ENCODE measurements around the gene HES1. TPM values are rescaled to one million over a fixed set of nuclear protein-coding genes. Genes with fewer than 3 reads are reported as not detected.

The HES1 gene
- total and polyA plus RNA-seq, 9 of the 15 experiments (the other 6 are each of a cell fraction or from before 2014, with no cell fraction given): 3.4 to 37.0 (median 19.3) TPM

GRCh38 chr3:194134757-194135515 lies 1.0 kb upstream of the HES1 start (continued):
- TF ChIP-seq, protein P1, sequence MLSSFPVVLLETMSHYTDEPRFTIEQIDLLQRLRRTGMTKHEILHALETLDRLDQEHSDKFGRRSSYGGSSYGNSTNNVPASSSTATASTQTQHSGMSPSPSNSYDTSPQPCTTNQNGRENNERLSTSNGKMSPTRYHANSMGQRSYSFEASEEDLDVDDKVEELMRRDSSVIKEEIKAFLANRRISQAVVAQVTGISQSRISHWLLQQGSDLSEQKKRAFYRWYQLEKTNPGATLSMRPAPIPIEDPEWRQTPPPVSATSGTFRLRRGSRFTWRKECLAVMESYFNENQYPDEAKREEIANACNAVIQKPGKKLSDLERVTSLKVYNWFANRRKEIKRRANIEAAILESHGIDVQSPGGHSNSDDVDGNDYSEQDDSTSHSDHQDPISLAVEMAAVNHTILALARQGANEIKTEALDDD (IDR thresholded peaks at IDR 0.05): no peak
- TF ChIP-seq, protein P2, sequence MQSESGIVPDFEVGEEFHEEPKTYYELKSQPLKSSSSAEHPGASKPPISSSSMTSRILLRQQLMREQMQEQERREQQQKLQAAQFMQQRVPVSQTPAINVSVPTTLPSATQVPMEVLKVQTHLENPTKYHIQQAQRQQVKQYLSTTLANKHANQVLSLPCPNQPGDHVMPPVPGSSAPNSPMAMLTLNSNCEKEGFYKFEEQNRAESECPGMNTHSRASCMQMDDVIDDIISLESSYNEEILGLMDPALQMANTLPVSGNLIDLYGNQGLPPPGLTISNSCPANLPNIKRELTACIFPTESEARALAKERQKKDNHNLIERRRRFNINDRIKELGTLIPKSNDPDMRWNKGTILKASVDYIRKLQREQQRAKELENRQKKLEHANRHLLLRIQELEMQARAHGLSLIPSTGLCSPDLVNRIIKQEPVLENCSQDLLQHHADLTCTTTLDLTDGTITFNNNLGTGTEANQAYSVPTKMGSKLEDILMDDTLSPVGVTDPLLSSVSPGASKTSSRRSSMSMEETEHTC (IDR thresholded peaks at IDR 0.05): peak; percentile 64
- no peak for TF ChIP-seq CGGBP1 (CRISPR knock-in tag; IDR thresholded peaks at IDR 0.05)
- 0 out of 2 replicates have a peak, but pooled peaks have one; percentile 12 for TF ChIP-seq PML (IDR thresholded peaks at IDR 0.05; ENCODE audit: low read length)
- TF ChIP-seq TAF1 (IDR thresholded peaks at IDR 0.05; ENCODE audit: control insufficient read depth, extremely low read depth, insufficient read depth, low read length, severe bottlenecking): peak; percentile 47
- TF ChIP-seq ZMIZ1 (IDR thresholded peaks at IDR 0.05; ENCODE audit: low read depth in 2 of 2, low read length in 2 of 2): 0 out of 4 replicates have a peak, but pooled peaks of 1 of the 2 experiments have one; percentile 18
- TF ChIP-seq, protein P3, sequence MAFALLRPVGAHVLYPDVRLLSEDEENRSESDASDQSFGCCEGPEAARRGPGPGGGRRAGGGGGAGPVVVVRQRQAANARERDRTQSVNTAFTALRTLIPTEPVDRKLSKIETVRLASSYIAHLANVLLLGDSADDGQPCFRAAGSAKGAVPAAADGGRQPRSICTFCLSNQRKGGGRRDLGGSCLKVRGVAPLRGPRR (CRISPR knock-in tag; IDR thresholded peaks at IDR 0.05): no peak
- TF ChIP-seq, protein P4, sequence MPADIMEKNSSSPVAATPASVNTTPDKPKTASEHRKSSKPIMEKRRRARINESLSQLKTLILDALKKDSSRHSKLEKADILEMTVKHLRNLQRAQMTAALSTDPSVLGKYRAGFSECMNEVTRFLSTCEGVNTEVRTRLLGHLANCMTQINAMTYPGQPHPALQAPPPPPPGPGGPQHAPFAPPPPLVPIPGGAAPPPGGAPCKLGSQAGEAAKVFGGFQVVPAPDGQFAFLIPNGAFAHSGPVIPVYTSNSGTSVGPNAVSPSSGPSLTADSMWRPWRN (IDR thresholded peaks at IDR 0.05; ENCODE audit: low read depth): peak; percentile 100
- no peak for TF ChIP-seq ELF4 (CRISPR knock-in tag; IDR thresholded peaks at IDR 0.05)
- peak; percentile 72 for TF ChIP-seq USF2 (CRISPR knock-in tag; IDR thresholded peaks at IDR 0.05)
- TF ChIP-seq, protein P5, sequence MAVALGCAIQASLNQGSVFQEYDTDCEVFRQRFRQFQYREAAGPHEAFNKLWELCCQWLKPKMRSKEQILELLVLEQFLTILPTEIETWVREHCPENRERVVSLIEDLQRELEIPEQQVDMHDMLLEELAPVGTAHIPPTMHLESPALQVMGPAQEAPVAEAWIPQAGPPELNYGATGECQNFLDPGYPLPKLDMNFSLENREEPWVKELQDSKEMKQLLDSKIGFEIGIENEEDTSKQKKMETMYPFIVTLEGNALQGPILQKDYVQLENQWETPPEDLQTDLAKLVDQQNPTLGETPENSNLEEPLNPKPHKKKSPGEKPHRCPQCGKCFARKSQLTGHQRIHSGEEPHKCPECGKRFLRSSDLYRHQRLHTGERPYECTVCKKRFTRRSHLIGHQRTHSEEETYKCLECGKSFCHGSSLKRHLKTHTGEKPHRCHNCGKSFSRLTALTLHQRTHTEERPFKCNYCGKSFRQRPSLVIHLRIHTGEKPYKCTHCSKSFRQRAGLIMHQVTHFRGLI (CRISPR knock-in tag; IDR thresholded peaks at IDR 0.05): no peak
- no peak for TF ChIP-seq RBM34 (IDR thresholded peaks at IDR 0.05; ENCODE audit: borderline replicate concordance, insufficient read depth, low read length)
- peak; percentile 51; the same call in 1 of the 2 replicates for TF ChIP-seq ZNF589 (CRISPR knock-in tag; IDR thresholded peaks at IDR 0.05; ENCODE audit: low read depth)
- TF ChIP-seq ZNF584 (CRISPR knock-in tag; IDR thresholded peaks at IDR 0.05; ENCODE audit: low read depth): no peak
- peak; percentile 74; the same call in 1 of the 2 replicates for TF ChIP-seq NBN (IDR thresholded peaks at IDR 0.05; ENCODE audit: low read depth)
- peak; percentile 98 for TF ChIP-seq SMAD4 (CRISPR knock-in tag; conservative IDR thresholded peaks at IDR 0.05)
